ENCODE data around the gene MN1. TPM values are rescaled to one million over a fixed set of nuclear protein-coding genes. Genes with fewer than 3 reads are reported as not detected.

MN1 gene
- polyA plus RNA-seq, 2 of the 4 experiments (the other 2 are of a cell fraction): 0.59 to 2.4 TPM

GRCh38 chr22:27799827-27800249, 1.7 kb downstream of the MN1 start:
- DNase-seq (ENCODE audit: low read depth in 1 of 2, low spot score in 1 of 2) (no peak), ATAC-seq (no peak), FAIRE-seq (no peak)
- TF ChIP-seq PHF8 (IDR thresholded peaks at IDR 0.05; ENCODE audit: borderline replicate concordance, low read depth) (no peak), KDM1A (IDR thresholded peaks at IDR 0.05; ENCODE audit: low read depth) (no peak), HMGXB4 (CRISPR knock-in tag; IDR thresholded peaks at IDR 0.05; ENCODE audit: borderline replicate concordance) (no peak), HDAC2 (IDR thresholded peaks at IDR 0.05) (no peak), HEYL (CRISPR knock-in tag; IDR thresholded peaks at IDR 0.05) (no peak), POLR2AphosphoS2 (conservative IDR thresholded peaks at IDR 0.05; ENCODE audit: low read length) (no peak)
- Histone ChIP-seq H3K4me3 (peak overlapping the region; percentile 74; the same call in 1 of the 3 replicates), H3K4me1 (peaks cover 16% of the 10 kb centered on the region), H3K4me2 (peak overlapping the region; percentile 98; the same call in 2 of the 3 replicates), H3K27ac (peak overlapping the region in 1 of 2 experiments; percentile 97; a peak in 1 of 6 replicates), H3K9me3 (no peaks in the 10 kb centered on the region)
- 88% methylated on average over 25 of the region's 40 CpGs for WGBS (ENCODE audit: missing lambda C conversion rate)
- CTCF ChIA-PET: interaction anchor here (1.0 kb wide), 1 partner anchor 394 kb away, joined by 4 read pairs; no protein-coding TSS in a partner anchor
- POLR2A ChIA-PET: interaction anchor here (0.6 kb wide), 1 partner anchor 80 kb away, joined by 3 read pairs; no protein-coding TSS in a partner anchor

- no peak overlapping the region for H3K4me3 ChIP-seq
- no peak overlapping the region for H3K4me2 ChIP-seq
- no peak for ATAC-seq
- H3K9me3 ChIP-seq: no peaks in the 10 kb centered on the region
- no peak overlapping the region for H3K27ac ChIP-seq
- ChIA-PET POLR2A (no interaction called here), CTCF (no interaction called here)
- peaks cover 13% of the 10 kb centered on the region for H3K4me1 ChIP-seq
- DNase-seq (ENCODE audit: low read depth in 1 of 2, low spot score in 1 of 2): no peak
- 92% methylated on average over 28 of the region's 62 CpGs for WGBS (ENCODE audit: missing lambda C conversion rate)
- TF ChIP-seq SMC3 (IDR thresholded peaks at IDR 0.05) (no peak), HMGXB4 (CRISPR knock-in tag; IDR thresholded peaks at IDR 0.05; ENCODE audit: borderline replicate concordance) (no peak), HOXA7 (CRISPR knock-in tag; IDR thresholded peaks at IDR 0.05) (no peak), EHMT2 (IDR thresholded peaks at IDR 0.05; ENCODE audit: low read depth) (no peak), ZC3H11A (IDR thresholded peaks at IDR 0.05) (no peak), CHD2 (IDR thresholded peaks at IDR 0.05; ENCODE audit: low read length, partially characterized antibody) (no peak), ZSCAN20 (CRISPR knock-in tag; IDR thresholded peaks at IDR 0.05) (no peak), GATA3 (IDR thresholded peaks at IDR 0.05; ENCODE audit: borderline replicate concordance) (no peak)
- no peak for FAIRE-seq
Observed at GRCh38 chr22:27799015-27799826, 2.3 kb downstream of the MN1 start.

DNA sequence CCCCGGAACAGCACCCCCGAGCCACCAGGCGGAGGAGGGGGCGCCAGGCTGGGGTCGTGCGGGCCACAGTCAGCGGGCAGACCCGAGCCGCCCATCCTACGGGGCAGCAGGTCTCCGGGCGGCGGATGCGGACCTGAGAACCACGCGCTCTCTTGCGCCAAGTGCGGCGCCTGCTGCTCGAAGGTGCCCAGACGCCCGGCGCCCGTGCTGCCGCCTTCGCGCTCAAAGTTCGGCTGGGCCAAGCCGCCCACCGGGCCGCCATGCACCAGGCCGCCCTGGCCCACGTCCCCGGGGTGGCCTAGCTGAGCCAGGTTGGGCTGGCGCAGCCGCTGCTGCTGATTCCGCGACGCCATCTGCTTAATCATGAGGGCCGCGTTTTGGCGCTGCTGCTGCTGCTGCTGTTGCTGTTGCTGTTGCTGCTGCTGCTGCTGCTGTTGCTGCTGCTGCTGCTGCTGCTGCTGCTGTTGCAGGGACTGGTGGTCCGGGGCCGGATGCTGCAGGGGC, 3.0 kb downstream of the MN1 start:
- H3K27ac ChIP-seq: no peak overlapping the region
- H3K4me2 ChIP-seq: no peak overlapping the region
- ATAC-seq: no peak
- CTCF ChIA-PET: no interaction called here
- no peaks in the 10 kb centered on the region for H3K9me3 ChIP-seq
- no CpG with 5 or more reads among the region's 44 CpGs for WGBS (ENCODE audit: missing lambda C conversion rate)
- peaks cover 8% of the 10 kb centered on the region; the same call in 2 of the 3 replicates for H3K4me1 ChIP-seq
- H3K4me3 ChIP-seq: no peak overlapping the region
- POLR2A ChIA-PET: no interaction called here
- no peak for DNase-seq (ENCODE audit: low read depth in 1 of 2, low spot score in 1 of 2)
- no peak for FAIRE-seq
- TF ChIP-seq FOXS1 (CRISPR knock-in tag; IDR thresholded peaks at IDR 0.05) (no peak), ESRRA (IDR thresholded peaks at IDR 0.05; ENCODE audit: borderline replicate concordance, low read length) (no peak), ELK1 (IDR thresholded peaks at IDR 0.05; ENCODE audit: low read depth, low read length) (no peak), HOXB13 (CRISPR knock-in tag; IDR thresholded peaks at IDR 0.05; ENCODE audit: low read depth) (no peak), HOXB5 (CRISPR knock-in tag; IDR thresholded peaks at IDR 0.05) (no peak), ZSCAN20 (CRISPR knock-in tag; IDR thresholded peaks at IDR 0.05) (no peak), PHF8 (IDR thresholded peaks at IDR 0.05; ENCODE audit: borderline replicate concordance, low read depth) (no peak), RCOR1 (IDR thresholded peaks at IDR 0.05; ENCODE audit: low read depth, low read length) (no peak), JUNB (IDR thresholded peaks at IDR 0.05) (no peak), ZNF302 (CRISPR knock-in tag; IDR thresholded peaks at IDR 0.05) (no peak), ZFP36 (IDR thresholded peaks at IDR 0.05; ENCODE audit: borderline replicate concordance, partially characterized antibody) (no peak), HEYL (CRISPR knock-in tag; IDR thresholded peaks at IDR 0.05) (no peak), JUN (IDR thresholded peaks at IDR 0.05) (no peak)
- TF ChIP-seq, protein P1, sequence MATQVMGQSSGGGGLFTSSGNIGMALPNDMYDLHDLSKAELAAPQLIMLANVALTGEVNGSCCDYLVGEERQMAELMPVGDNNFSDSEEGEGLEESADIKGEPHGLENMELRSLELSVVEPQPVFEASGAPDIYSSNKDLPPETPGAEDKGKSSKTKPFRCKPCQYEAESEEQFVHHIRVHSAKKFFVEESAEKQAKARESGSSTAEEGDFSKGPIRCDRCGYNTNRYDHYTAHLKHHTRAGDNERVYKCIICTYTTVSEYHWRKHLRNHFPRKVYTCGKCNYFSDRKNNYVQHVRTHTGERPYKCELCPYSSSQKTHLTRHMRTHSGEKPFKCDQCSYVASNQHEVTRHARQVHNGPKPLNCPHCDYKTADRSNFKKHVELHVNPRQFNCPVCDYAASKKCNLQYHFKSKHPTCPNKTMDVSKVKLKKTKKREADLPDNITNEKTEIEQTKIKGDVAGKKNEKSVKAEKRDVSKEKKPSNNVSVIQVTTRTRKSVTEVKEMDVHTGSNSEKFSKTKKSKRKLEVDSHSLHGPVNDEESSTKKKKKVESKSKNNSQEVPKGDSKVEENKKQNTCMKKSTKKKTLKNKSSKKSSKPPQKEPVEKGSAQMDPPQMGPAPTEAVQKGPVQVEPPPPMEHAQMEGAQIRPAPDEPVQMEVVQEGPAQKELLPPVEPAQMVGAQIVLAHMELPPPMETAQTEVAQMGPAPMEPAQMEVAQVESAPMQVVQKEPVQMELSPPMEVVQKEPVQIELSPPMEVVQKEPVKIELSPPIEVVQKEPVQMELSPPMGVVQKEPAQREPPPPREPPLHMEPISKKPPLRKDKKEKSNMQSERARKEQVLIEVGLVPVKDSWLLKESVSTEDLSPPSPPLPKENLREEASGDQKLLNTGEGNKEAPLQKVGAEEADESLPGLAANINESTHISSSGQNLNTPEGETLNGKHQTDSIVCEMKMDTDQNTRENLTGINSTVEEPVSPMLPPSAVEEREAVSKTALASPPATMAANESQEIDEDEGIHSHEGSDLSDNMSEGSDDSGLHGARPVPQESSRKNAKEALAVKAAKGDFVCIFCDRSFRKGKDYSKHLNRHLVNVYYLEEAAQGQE (IDR thresholded peaks at IDR 0.05): no peak

All from A549 (cell line).